SK-N-MC (cell line): ENCODE results near the gene STAG3.
"Not testable (repeated sequence)": the region's sequence is repeated elsewhere in the genome, so short reads cannot be mapped to it uniquely, and the experiment has no call there.

Source experiments
- DNase-seq: peaks from one replicate; pipeline ENCODE4 v3.0.0-alpha.2; 2011; ENCODE audit warnings: low read depth, low spot score
- H3K27ac ChIP-seq: fragments of 200-600 bp; sonication (generic); 2 replicates; pipeline ENCODE4 v1.5.1; 2016; ENCODE audit warnings: mixed run types
- H3K36me3 ChIP-seq: fragments of 200-600 bp; sonication (generic); 2 replicates; pipeline ENCODE4 v1.6.1; 2017; ENCODE audit warnings: antibody characterized with exemption, low read length, mixed read lengths; ENCODE audit not compliant: insufficient read depth
- H3K4me3 ChIP-seq: fragments of 200-600 bp; sonication (generic); 2 replicates; pipeline ENCODE4 v1.5.1; 2016
- H3K9ac ChIP-seq: fragments of 200-600 bp; sonication (generic); 2 replicates; pipeline ENCODE4 v1.8.0; 2017; ENCODE audit warnings: mixed run types, mixed read lengths; ENCODE audit not compliant: insufficient read length
- H3K9me3 ChIP-seq: fragments of 200-600 bp; sonication (generic); 2 replicates; pipeline ENCODE4 v1.6.1; 2017; ENCODE audit warnings: low read depth, mild to moderate bottlenecking, antibody characterized with exemption, low read length, moderate library complexity, mixed read lengths
- EZH2 ChIP-seq: fragments of 200-600 bp; sonication (generic); IDR thresholded peaks from one replicate; pipeline ENCODE4 v1.6.1; 2017; ENCODE audit warnings: antibody characterized with exemption
- FOXP2 ChIP-seq: optimal IDR thresholded peaks from 2 replicates; pipeline ENCODE3; 2011; ENCODE audit warnings: mild to moderate bottlenecking, moderate library complexity; ENCODE audit not compliant: insufficient read depth; ENCODE audit errors: extremely low read length, control extremely low read depth
- POLR2AphosphoS5 ChIP-seq: IDR thresholded peaks from 2 replicates; pipeline ENCODE4 v1.6.1; 2012; ENCODE audit warnings: mild to moderate bottlenecking, low read depth, low read length, borderline replicate concordance

STAG3 gene

GRCh38 chr7:100210805-100211204, 33.1 kb downstream of the STAG3 start:
- no peak overlapping the region for H3K4me3 ChIP-seq
- no peaks in the 10 kb centered on the region for H3K9me3 ChIP-seq
- no peak for DNase-seq
- TF ChIP-seq FOXP2 = no peak
- TF ChIP-seq POLR2AphosphoS5 = no peak
- no peak for TF ChIP-seq EZH2
- H3K9ac ChIP-seq = no peak overlapping the region
- no peak overlapping the region for H3K27ac ChIP-seq
- no peaks in the 10 kb centered on the region for H3K36me3 ChIP-seq

- DNase-seq = no peak
- Histone ChIP-seq H3K4me3 (no peak overlapping the region), H3K9ac (no peak overlapping the region)
Observed at GRCh38 chr7:100211342-100211780, 33.6 kb downstream of the STAG3 start.

GRCh38 chr7:100212631-100213286, 35.0 kb downstream of the STAG3 start:
- no peaks in the 10 kb centered on the region for H3K9me3 ChIP-seq
- no peak overlapping the region for H3K4me3 ChIP-seq
- H3K9ac ChIP-seq = no peak overlapping the region
- TF ChIP-seq FOXP2 (no peak), POLR2AphosphoS5 (no peak), EZH2 (no peak)
- no peak for DNase-seq
- H3K27ac ChIP-seq = no peak overlapping the region
- no peaks in the 10 kb centered on the region for H3K36me3 ChIP-seq

More at GRCh38 chr7:100211342-100211780, 33.6 kb downstream of the STAG3 start:
- Histone ChIP-seq H3K27ac (no peak overlapping the region), H3K9me3 (no peaks in the 10 kb centered on the region), H3K36me3 (no peaks in the 10 kb centered on the region)
- TF ChIP-seq FOXP2 = no peak
- TF ChIP-seq EZH2 = no peak
- TF ChIP-seq POLR2AphosphoS5 = no peak

GRCh38 chr7:100213672-100214071, 36.0 kb downstream of the STAG3 start:
- no peak for TF ChIP-seq POLR2AphosphoS5
- TF ChIP-seq FOXP2 = no peak
- TF ChIP-seq EZH2 = no peak
- H3K9ac ChIP-seq = no peak overlapping the region
- H3K27ac ChIP-seq = no peak overlapping the region
- H3K4me3 ChIP-seq = no peak overlapping the region
- no peaks in the 10 kb centered on the region for H3K9me3 ChIP-seq
- DNase-seq = no peak
- no peaks in the 10 kb centered on the region for H3K36me3 ChIP-seq

GRCh38 chr7:100214356-100214755, 36.6 kb downstream of the STAG3 start:
- H3K27ac ChIP-seq, DNase-seq, H3K9me3 ChIP-seq, H3K4me3 ChIP-seq, H3K9ac ChIP-seq, H3K36me3 ChIP-seq: not testable (repeated sequence)

GRCh38 chr7:100215895-100216294, 38.2 kb downstream of the STAG3 start:
- Histone ChIP-seq H3K9ac (no peak overlapping the region), H3K4me3 (no peak overlapping the region), H3K36me3 (no peaks in the 10 kb centered on the region), H3K9me3 (no peaks in the 10 kb centered on the region), H3K27ac (no peak overlapping the region)
- TF ChIP-seq FOXP2 = no peak
- TF ChIP-seq POLR2AphosphoS5 = no peak
- no peak for TF ChIP-seq EZH2
- no peak for DNase-seq

- not testable (repeated sequence) for H3K36me3 ChIP-seq, H3K9ac ChIP-seq, DNase-seq, H3K4me3 ChIP-seq, H3K9me3 ChIP-seq, H3K27ac ChIP-seq
Observed at GRCh38 chr7:100217934-100218333, 40.2 kb downstream of the STAG3 start.

GRCh38 chr7:100219271-100219737, 41.6 kb downstream of the STAG3 start:
- no peak for DNase-seq
- no peak overlapping the region for H3K4me3 ChIP-seq
- no peak for TF ChIP-seq POLR2AphosphoS5
- TF ChIP-seq EZH2 = no peak
- TF ChIP-seq FOXP2 = no peak
- H3K36me3 ChIP-seq = no peaks in the 10 kb centered on the region
- no peak overlapping the region for H3K27ac ChIP-seq
- H3K9me3 ChIP-seq = no peaks in the 10 kb centered on the region
- H3K9ac ChIP-seq = no peak overlapping the region

- not testable (repeated sequence) for H3K9ac ChIP-seq, DNase-seq, H3K27ac ChIP-seq, H3K9me3 ChIP-seq, H3K4me3 ChIP-seq, H3K36me3 ChIP-seq
Observed at GRCh38 chr7:100219801-100220585, 42.3 kb downstream of the STAG3 start, which contains the start of gene PVRIG. PVRIG (plus strand) TSS chr7:100219949; CDS start chr7:100219971, 22 bp downstream.
